Gastroesophageal sphincter (tissue), 3 donors: Measurements from ENCODE around the gene PPP3R2.

Experiments
- CTCF ChIP-seq, 4 experiments: fragments of 200-600 bp in 2 of 4; fragments of 450-650 bp in 2 of 4; sonication (generic) in 1 of 4; IDR thresholded peaks; one replicate each; pipeline ENCODE4 v1.5.1; 2017 to 2019; ENCODE audit warnings: antibody characterized with exemption in 4 of 4, mild to moderate bottlenecking in 2 of 4, moderate library complexity in 2 of 4
- EP300 ChIP-seq: sonication (generic); formaldehyde crosslinking; IDR thresholded peaks from one replicate; pipeline ENCODE4 v1.6.1; 2017; ENCODE audit warnings: antibody characterized with exemption, mild to moderate bottlenecking
- POLR2A ChIP-seq, 2 donors: fragments of 450-650 bp; IDR thresholded peaks; one replicate each; pipeline ENCODE4 v1.6.1; 2017; ENCODE audit warnings: antibody characterized with exemption in 2 of 2, mild to moderate bottlenecking in 2 of 2, moderate library complexity in 1 of 2
- POLR2AphosphoS5 ChIP-seq: sonication (generic); formaldehyde crosslinking; IDR thresholded peaks from one replicate; pipeline ENCODE4 v1.6.1; 2017; ENCODE audit warnings: antibody characterized with exemption

- TF ChIP-seq POLR2A (IDR thresholded peaks at IDR 0.05) (no peak), POLR2AphosphoS5 (no peak), CTCF (IDR thresholded peaks at IDR 0.05) (no peak), EP300 (no peak)
These were observed 51.6 kb downstream of the PPP3R2 start for GRCh38 chr9:101543098-101543735.
